H9 (cell line): ENCODE measurements around the gene KIF19. TPM values are rescaled to one million over a fixed set of nuclear protein-coding genes. Genes with fewer than 3 reads are reported as not detected.

Experiments used
- DNase-seq: peaks from one replicate; pipeline ENCODE4 v3.0.0-alpha.2; 2017
- H2AFZ ChIP-seq: one replicate; pipeline ENCODE4 v1.6.1; 2013; ENCODE audit warnings: mild to moderate bottlenecking, low read length, control low read depth, moderate library complexity
- H2AK5ac ChIP-seq: 2 replicates; pipeline ENCODE4 v1.6.1; 2013; ENCODE audit warnings: low read length, control low read depth, mixed read lengths; ENCODE audit not compliant: insufficient read length
- H2BK120ac ChIP-seq: one replicate; pipeline ENCODE4 v1.6.1; 2013; ENCODE audit warnings: low read depth, mild to moderate bottlenecking, low read length, control low read depth, inconsistent platforms; ENCODE audit not compliant: poor library complexity, severe bottlenecking
- H2BK12ac ChIP-seq: 2 replicates; pipeline ENCODE4 v1.6.1; 2013; ENCODE audit warnings: low read length, control low read depth, mixed read lengths, low read depth; ENCODE audit not compliant: insufficient read length
- H2BK15ac ChIP-seq: 2 replicates; pipeline ENCODE4 v1.6.1; 2013; ENCODE audit warnings: low read depth, low read length, control low read depth
- H2BK20ac ChIP-seq: one replicate; pipeline ENCODE4 v1.6.1; 2013; ENCODE audit warnings: low read depth, mild to moderate bottlenecking, low read length, control low read depth, inconsistent platforms; ENCODE audit not compliant: poor library complexity, severe bottlenecking
- H2BK5ac ChIP-seq: 2 replicates; pipeline ENCODE4 v1.6.1; 2013; ENCODE audit warnings: low read length, control low read depth, mixed read lengths; ENCODE audit not compliant: insufficient read length
- H3K14ac ChIP-seq: 2 replicates; pipeline ENCODE4 v1.6.1; 2013; ENCODE audit warnings: low read length, control low read depth; ENCODE audit not compliant: insufficient read depth
- H3K18ac ChIP-seq: 2 replicates; pipeline ENCODE4 v1.6.1; 2013; ENCODE audit warnings: low read depth, mild to moderate bottlenecking, mixed read lengths, low read length, control low read depth; ENCODE audit not compliant: insufficient read length
- H3K23ac ChIP-seq: 2 replicates; pipeline ENCODE4 v1.6.1; 2013; ENCODE audit warnings: low read length, control low read depth, mixed read lengths, low read depth; ENCODE audit not compliant: insufficient read length
- H3K23me2 ChIP-seq: 2 replicates; pipeline ENCODE4 v1.6.1; 2013; ENCODE audit warnings: low read depth, mild to moderate bottlenecking, mixed read lengths, low read length, control low read depth; ENCODE audit not compliant: insufficient read length, poor library complexity, severe bottlenecking
- H3K27ac ChIP-seq: 2 replicates; pipeline ENCODE4 v1.5.1; 2013; ENCODE audit warnings: low read length, control low read depth, mixed read lengths, low read depth; ENCODE audit not compliant: insufficient read length
- H3K27me3 ChIP-seq: 2 replicates; pipeline ENCODE4 v1.6.1; 2013; ENCODE audit warnings: low read length, control low read depth, inconsistent platforms; ENCODE audit not compliant: insufficient read depth
- H3K4ac ChIP-seq: 2 replicates; pipeline ENCODE4 v1.6.1; 2013; ENCODE audit warnings: low read depth, mild to moderate bottlenecking, control low read depth, inconsistent platforms, low read length, moderate library complexity
- H3K4me1 ChIP-seq: 2 replicates; pipeline ENCODE4 v1.6.1; 2013; ENCODE audit warnings: low read length, control low read depth, inconsistent platforms; ENCODE audit not compliant: insufficient read depth
- H3K4me2 ChIP-seq: 2 replicates; pipeline ENCODE4 v1.6.1; 2013; ENCODE audit warnings: low read length, control low read depth, mixed read lengths; ENCODE audit not compliant: insufficient read length, insufficient read depth
- H3K56ac ChIP-seq: 2 replicates; pipeline ENCODE4 v1.6.1; 2013; ENCODE audit warnings: low read depth, mild to moderate bottlenecking, mixed read lengths, low read length, control low read depth; ENCODE audit not compliant: insufficient read length
- H3K79me1 ChIP-seq: 2 replicates; pipeline ENCODE4 v1.6.1; 2013; ENCODE audit warnings: low read depth, mild to moderate bottlenecking, moderate library complexity, low read length, control low read depth, inconsistent platforms; ENCODE audit not compliant: insufficient read depth, poor library complexity, severe bottlenecking
- H3K79me2 ChIP-seq: 2 replicates; pipeline ENCODE4 v1.6.1; 2013; ENCODE audit warnings: low read length, control low read depth, inconsistent platforms; ENCODE audit not compliant: insufficient read depth
- H3K9ac ChIP-seq: 2 replicates; pipeline ENCODE4 v1.6.1; 2013; ENCODE audit warnings: low read length, control low read depth, mixed read lengths; ENCODE audit not compliant: insufficient read length; ENCODE audit errors: extremely low read depth
- H3K9me3 ChIP-seq: one replicate; pipeline ENCODE4 v1.6.1; 2013; ENCODE audit warnings: low read depth, low read length, inconsistent platforms; ENCODE audit not compliant: control insufficient read depth
- H3T11ph ChIP-seq: one replicate; pipeline ENCODE4 v1.6.1; 2013; ENCODE audit warnings: mild to moderate bottlenecking, low read length, control low read depth, inconsistent platforms
- H4K20me1 ChIP-seq: one replicate; pipeline ENCODE4 v1.6.1; 2013; ENCODE audit not compliant: control insufficient read depth, insufficient read length, insufficient read depth
- H4K5ac ChIP-seq: 2 replicates; pipeline ENCODE4 v1.6.1; 2013; ENCODE audit warnings: low read depth, mild to moderate bottlenecking, mixed read lengths, low read length, control low read depth; ENCODE audit not compliant: insufficient read length
- H4K8ac ChIP-seq: replicated peaks from 2 replicates; pipeline ENCODE4 v1.6.1; 2013; ENCODE audit warnings: low read length, control low read depth, mixed read lengths, low read depth; ENCODE audit not compliant: insufficient read length
- H4K91ac ChIP-seq: 2 replicates; pipeline ENCODE4 v1.6.1; 2013; ENCODE audit warnings: low read depth, mild to moderate bottlenecking, moderate library complexity, mixed read lengths, low read length, control low read depth; ENCODE audit not compliant: insufficient read length
- H3K27ac Mint-ChIP-seq, 3 experiments: 2 replicates in 2 of 3; 3 replicates in 1 of 3; pipeline ENCODE4 v1.8.0; 2020 to 2021; ENCODE audit warnings: mixed read lengths in 3 of 3, mild to moderate bottlenecking in 1 of 3, moderate library complexity in 1 of 3
- H3K27me3 Mint-ChIP-seq: 2 replicates; pipeline ENCODE4 v1.8.0; 2021; ENCODE audit warnings: low read depth, mild to moderate bottlenecking, moderate library complexity, mixed read lengths
- H3K36me3 Mint-ChIP-seq, 3 experiments: 2 replicates in 2 of 3; 3 replicates in 1 of 3; pipeline ENCODE4 v1.8.0; 2020 to 2021; ENCODE audit warnings: low read depth in 3 of 3, mixed read lengths in 3 of 3; ENCODE audit not compliant: insufficient read depth in 1 of 3
- H3K4me1 Mint-ChIP-seq, 2 experiments: 2 replicates each; pipeline ENCODE4 v1.8.0; 2020; ENCODE audit warnings: mixed read lengths in 2 of 2
- H3K4me3 Mint-ChIP-seq, 2 experiments: 2 replicates in 1 of 2; 3 replicates in 1 of 2; pipeline ENCODE4 v1.8.0; 2020 to 2021; ENCODE audit warnings: mild to moderate bottlenecking in 2 of 2, mixed read lengths in 2 of 2, moderate library complexity in 1 of 2
- H3K9me3 Mint-ChIP-seq, 2 experiments: 2 replicates in 1 of 2; 3 replicates in 1 of 2; pipeline ENCODE4 v1.8.0; 2020; ENCODE audit warnings: mild to moderate bottlenecking in 2 of 2, mixed read lengths in 2 of 2, moderate library complexity in 1 of 2
- CTCF ChIP-seq: fragments of 200-600 bp; sonication (generic); conservative IDR thresholded peaks from 3 replicates; pipeline ENCODE4 v1.8.0; 2021; ENCODE audit warnings: antibody characterized with exemption, mild to moderate bottlenecking
- WGBS: extraction: QIAGEN DNeasy Blood & Tissue Kit; methylation state at CpG from one replicate; pipeline ENCODE4 v1.1.7; 2013; ENCODE audit warnings: missing lambda C conversion rate, low lambda C conversion rate, mixed read lengths; ENCODE audit not compliant: insufficient read length; ENCODE audit errors: extremely low coverage; 5-methylcytosine and 5-hydroxymethylcytosine counted together
- total RNA-seq: library from RNA; stranded (reverse); gene quantifications from 2 replicates; pipeline ENCODE4 v1.2.1, GENCODE V29; 2021

The KIF19 gene
- total RNA-seq, 1 experiment from 2014 or later = 0.13 TPM

GRCh38 chr17:74372426-74372825 is 46.4 kb downstream of the KIF19 start:
- H3K27ac Mint-ChIP-seq = no peak overlapping the region
- WGBS = no CpG with 5 or more reads among the region's 9 CpGs
- H3K27me3 Mint-ChIP-seq = peaks cover 69% of the 10 kb centered on the region

More at GRCh38 chr17:74372426-74372825, 46.4 kb downstream of the KIF19 start:
- H3K4me3 Mint-ChIP-seq = no peak overlapping the region; a peak in 1 of 5 replicates
- H2BK120ac ChIP-seq = no peak overlapping the region
- no peak overlapping the region for H3K9ac ChIP-seq
- H3K27ac ChIP-seq = no peak overlapping the region
- peaks cover 8 to 11% of the 10 kb centered on the region in 2 experiments for H3K4me1 Mint-ChIP-seq
- no peak overlapping the region for H2AFZ ChIP-seq
- H3K36me3 Mint-ChIP-seq = no peaks in the 10 kb centered on the region
- no peak overlapping the region for H2BK5ac ChIP-seq
- no peak overlapping the region for H3K23ac ChIP-seq
- DNase-seq = no peak
- H2AK5ac ChIP-seq = no peak overlapping the region
- no peak overlapping the region for H3K4ac ChIP-seq
- no peak overlapping the region for H2BK20ac ChIP-seq
- H4K20me1 ChIP-seq = no peaks in the 10 kb centered on the region
- no peaks in the 10 kb centered on the region for H3K79me1 ChIP-seq
- H3K9me3 Mint-ChIP-seq = no peaks in the 10 kb centered on the region; a peak in 1 of 5 replicates
- no peaks in the 10 kb centered on the region for H3K79me2 ChIP-seq
- no peak overlapping the region for H3T11ph ChIP-seq
- no peak for TF ChIP-seq CTCF
- H4K5ac ChIP-seq = no peak overlapping the region
- no peaks in the 10 kb centered on the region for H3K4me1 ChIP-seq
- H2BK12ac ChIP-seq = no peak overlapping the region
- H3K4me2 ChIP-seq = no peak overlapping the region
- no peak overlapping the region for H3K56ac ChIP-seq
- H4K8ac ChIP-seq = no peak overlapping the region
- H4K91ac ChIP-seq = no peak overlapping the region
- no peaks in the 10 kb centered on the region for H3K27me3 ChIP-seq
- H3K14ac ChIP-seq = no peak overlapping the region
- no peaks in the 10 kb centered on the region for H3K23me2 ChIP-seq
- no peak overlapping the region for H3K18ac ChIP-seq
- no peaks in the 10 kb centered on the region for H3K9me3 ChIP-seq
- no peak overlapping the region for H2BK15ac ChIP-seq
